ENCODE measurements around the gene EDC4. TPM values are rescaled to one million over a fixed set of nuclear protein-coding genes. Genes with fewer than 3 reads are reported as not detected.
A peak's percentile ranks its signal among the peaks of the same experiment; 100 is the strongest.
"Not testable (repeated sequence)": the region's sequence is repeated elsewhere in the genome, so short reads cannot be mapped to it uniquely, and the experiment has no call there.

Gene EDC4, protein sequence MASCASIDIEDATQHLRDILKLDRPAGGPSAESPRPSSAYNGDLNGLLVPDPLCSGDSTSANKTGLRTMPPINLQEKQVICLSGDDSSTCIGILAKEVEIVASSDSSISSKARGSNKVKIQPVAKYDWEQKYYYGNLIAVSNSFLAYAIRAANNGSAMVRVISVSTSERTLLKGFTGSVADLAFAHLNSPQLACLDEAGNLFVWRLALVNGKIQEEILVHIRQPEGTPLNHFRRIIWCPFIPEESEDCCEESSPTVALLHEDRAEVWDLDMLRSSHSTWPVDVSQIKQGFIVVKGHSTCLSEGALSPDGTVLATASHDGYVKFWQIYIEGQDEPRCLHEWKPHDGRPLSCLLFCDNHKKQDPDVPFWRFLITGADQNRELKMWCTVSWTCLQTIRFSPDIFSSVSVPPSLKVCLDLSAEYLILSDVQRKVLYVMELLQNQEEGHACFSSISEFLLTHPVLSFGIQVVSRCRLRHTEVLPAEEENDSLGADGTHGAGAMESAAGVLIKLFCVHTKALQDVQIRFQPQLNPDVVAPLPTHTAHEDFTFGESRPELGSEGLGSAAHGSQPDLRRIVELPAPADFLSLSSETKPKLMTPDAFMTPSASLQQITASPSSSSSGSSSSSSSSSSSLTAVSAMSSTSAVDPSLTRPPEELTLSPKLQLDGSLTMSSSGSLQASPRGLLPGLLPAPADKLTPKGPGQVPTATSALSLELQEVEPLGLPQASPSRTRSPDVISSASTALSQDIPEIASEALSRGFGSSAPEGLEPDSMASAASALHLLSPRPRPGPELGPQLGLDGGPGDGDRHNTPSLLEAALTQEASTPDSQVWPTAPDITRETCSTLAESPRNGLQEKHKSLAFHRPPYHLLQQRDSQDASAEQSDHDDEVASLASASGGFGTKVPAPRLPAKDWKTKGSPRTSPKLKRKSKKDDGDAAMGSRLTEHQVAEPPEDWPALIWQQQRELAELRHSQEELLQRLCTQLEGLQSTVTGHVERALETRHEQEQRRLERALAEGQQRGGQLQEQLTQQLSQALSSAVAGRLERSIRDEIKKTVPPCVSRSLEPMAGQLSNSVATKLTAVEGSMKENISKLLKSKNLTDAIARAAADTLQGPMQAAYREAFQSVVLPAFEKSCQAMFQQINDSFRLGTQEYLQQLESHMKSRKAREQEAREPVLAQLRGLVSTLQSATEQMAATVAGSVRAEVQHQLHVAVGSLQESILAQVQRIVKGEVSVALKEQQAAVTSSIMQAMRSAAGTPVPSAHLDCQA (N-terminal part only)
- 100 to 1,000 TPM in 1 of 2 donors, 10 to 100 TPM in 1; 99.0 to 105 TPM for total RNA-seq
- total RNA-seq: 93.8 to 137 reads per million in 2 donors

DNA sequence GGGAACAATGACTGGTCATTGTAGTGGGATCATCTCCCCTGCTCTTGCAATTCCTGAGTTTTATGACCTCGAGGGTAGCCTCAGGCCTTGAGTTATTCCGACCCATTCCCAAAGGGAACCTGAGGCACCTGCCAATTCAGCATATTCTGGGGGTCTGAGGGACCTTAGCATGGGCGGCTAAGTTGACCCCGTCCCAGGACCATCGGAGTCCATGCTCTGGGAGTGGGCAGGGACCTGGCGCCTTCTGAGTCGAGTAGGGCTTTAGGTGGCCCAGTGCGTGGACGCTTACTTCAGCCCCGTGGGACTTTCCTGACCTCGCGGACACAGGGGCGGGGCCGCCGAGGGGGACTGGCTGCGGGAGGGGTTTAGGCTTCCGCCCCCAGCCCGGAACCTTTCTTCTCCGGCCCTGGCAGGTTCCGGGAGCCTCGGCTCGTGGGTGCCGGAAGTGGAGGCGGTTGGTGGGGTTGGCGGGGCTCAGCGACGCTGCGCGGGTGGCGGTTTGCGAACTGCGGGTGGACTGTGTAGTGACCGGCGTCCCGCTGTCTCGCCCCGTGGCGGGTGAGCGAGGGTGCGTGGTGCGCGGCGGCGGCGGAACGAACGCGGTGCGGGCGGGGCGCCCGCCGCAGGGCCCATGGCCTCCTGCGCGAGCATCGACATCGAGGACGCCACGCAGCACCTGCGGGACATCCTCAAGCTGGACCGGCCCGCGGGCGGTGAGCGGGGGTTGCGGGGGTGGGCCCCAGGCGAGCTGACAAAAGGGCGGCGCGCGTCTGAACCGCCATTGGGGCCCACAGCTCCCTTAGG is at the start of gene EDC4:
Gene EDC4, plus strand, starts transcription at position 422 of the 804 bp plus-strand sequence. Its CDS starts 210 bp downstream, at position 632.
- Mint-ChIP-seq H3K27me3 (no peaks in the 10 kb centered on the region), H3K27ac (peak within 1 kb of the TSS; percentile 95), H3K36me3 (ENCODE audit: low read depth) (no peaks in the 10 kb centered on the region), H3K4me3 (peak within 1 kb of the TSS; percentile 95), H3K4me1 (peaks cover 28% of the 10 kb centered on the region)
- DNase-seq: peak; percentile 77 to 89 (median 78)
- H3K9me3 ChIP-seq (ENCODE audit: control insufficient read depth, low read length, poor library complexity, severe bottlenecking): no peaks in the 10 kb centered on the region
- ATAC-seq: peak; percentile 93

DNA sequence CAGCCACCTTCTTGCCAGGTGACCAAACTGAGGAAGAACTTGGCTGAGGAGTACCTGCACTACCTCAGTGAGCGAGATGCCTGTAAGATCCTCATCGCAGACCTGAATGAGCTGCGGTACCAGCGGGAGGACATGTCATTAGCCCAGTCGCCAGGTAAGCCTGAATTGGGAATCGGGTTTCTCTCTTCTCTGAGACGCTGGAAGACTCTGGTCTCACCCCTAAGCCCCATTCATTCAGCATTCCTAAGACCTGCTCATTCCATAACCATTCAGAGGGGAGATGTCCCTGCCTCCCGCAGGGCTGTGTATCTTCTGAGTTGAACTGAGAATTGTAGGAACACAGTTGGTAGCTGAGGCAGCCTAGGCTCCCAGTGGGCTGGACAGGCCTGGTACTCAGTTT is 47.7 kb upstream of the EDC4 start:
- peaks cover 4% of the 10 kb centered on the region for H3K36me3 Mint-ChIP-seq (ENCODE audit: low read depth)
- no peaks in the 10 kb centered on the region for H3K27me3 Mint-ChIP-seq
- no peak overlapping the region for H3K4me3 Mint-ChIP-seq
- no peaks in the 10 kb centered on the region for H3K4me1 Mint-ChIP-seq
- no peaks in the 10 kb centered on the region for H3K9me3 ChIP-seq (ENCODE audit: control insufficient read depth, low read length, poor library complexity, severe bottlenecking)
- no peak overlapping the region for H3K27ac Mint-ChIP-seq
- DNase-seq (no peak), ATAC-seq (no peak)

DNA sequence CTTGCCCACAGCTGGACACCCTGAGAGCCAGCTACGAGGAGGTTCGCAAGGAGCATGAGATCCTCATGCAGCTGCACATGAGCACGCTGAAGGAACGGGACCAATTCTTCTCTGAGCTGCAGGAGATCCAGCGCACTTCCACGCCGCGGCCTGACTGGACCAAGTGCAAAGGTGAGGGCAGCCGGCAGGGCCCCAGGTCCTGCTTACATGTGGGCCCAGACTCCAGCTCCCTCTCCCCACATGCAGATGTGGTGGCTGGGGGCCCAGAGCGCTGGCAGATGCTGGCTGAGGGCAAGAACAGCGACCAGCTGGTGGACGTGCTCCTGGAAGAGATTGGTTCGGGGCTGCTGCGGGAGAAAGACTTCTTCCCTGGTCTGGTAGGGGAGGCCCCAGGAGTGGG is 46.9 kb upstream of the EDC4 start:
- H3K36me3 Mint-ChIP-seq (ENCODE audit: low read depth): peaks cover 5% of the 10 kb centered on the region
- no peak for ATAC-seq

DNA sequence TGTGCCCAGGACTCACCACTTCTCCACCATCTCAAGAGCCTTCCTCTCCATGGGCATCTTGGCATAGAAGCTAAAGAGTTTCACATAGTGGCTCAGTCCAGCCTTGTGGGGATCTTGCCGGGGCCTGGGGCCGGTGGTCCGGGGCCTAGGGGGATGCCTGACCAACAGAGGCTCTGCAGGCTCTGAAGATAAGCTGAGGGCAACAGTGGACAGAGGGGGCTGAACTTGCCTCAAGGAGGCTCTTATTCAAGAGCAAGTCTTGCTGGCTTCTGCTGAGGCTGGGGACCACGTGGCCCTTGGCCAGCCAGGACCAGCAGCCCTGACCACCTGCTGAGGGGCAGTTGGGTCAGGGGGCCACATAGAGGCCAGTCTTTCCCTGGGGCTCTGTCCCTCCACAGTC is 44.2 kb upstream of the EDC4 start:
- H3K4me1 Mint-ChIP-seq: peaks cover 4% of the 10 kb centered on the region
- no peak overlapping the region for H3K4me3 Mint-ChIP-seq
- H3K9me3 ChIP-seq (ENCODE audit: control insufficient read depth, low read length, poor library complexity, severe bottlenecking): no peaks in the 10 kb centered on the region
- ATAC-seq: no peak
- H3K27ac Mint-ChIP-seq: peak overlapping the region; percentile 65
- DNase-seq: no peak
- peaks cover 6% of the 10 kb centered on the region for H3K36me3 Mint-ChIP-seq (ENCODE audit: low read depth)
- H3K27me3 Mint-ChIP-seq: no peaks in the 10 kb centered on the region

More for the DNA sequence above, 46.9 kb upstream of the EDC4 start:
- H3K4me1 Mint-ChIP-seq: no peaks in the 10 kb centered on the region
- DNase-seq: no peak
- no peak overlapping the region for H3K4me3 Mint-ChIP-seq
- H3K9me3 ChIP-seq (ENCODE audit: control insufficient read depth, low read length, poor library complexity, severe bottlenecking): no peaks in the 10 kb centered on the region
- no peaks in the 10 kb centered on the region for H3K27me3 Mint-ChIP-seq
- H3K27ac Mint-ChIP-seq: no peak overlapping the region

DNA sequence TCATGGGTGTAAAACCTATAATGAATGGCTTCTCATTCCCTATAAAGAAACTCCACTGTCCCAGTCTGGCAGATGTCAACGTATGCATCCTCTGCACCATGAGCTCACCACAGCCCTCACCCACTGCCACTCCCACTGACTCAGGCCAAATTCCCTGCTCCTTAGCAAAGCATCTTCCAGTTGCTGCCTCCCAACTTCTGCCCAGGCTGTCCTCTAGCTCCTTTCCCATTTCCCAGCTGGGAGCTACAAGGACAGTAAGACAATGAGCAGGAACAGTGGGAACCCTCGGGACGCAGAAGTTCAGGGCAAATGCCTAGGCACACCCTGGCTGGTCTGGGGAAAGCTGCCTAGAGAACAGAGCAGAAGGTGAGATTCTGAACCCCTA is 39.8 kb upstream of the EDC4 start:
- H3K27me3 Mint-ChIP-seq: no peaks in the 10 kb centered on the region
- H3K27ac Mint-ChIP-seq: peak overlapping the region; percentile 79
- ATAC-seq (no peak), DNase-seq (no peak)
- H3K36me3 Mint-ChIP-seq (ENCODE audit: low read depth): peaks cover 6% of the 10 kb centered on the region
- peak overlapping the region; percentile 95 for H3K4me3 Mint-ChIP-seq
- no peaks in the 10 kb centered on the region for H3K9me3 ChIP-seq (ENCODE audit: control insufficient read depth, low read length, poor library complexity, severe bottlenecking)
- peaks cover 7% of the 10 kb centered on the region for H3K4me1 Mint-ChIP-seq

DNA sequence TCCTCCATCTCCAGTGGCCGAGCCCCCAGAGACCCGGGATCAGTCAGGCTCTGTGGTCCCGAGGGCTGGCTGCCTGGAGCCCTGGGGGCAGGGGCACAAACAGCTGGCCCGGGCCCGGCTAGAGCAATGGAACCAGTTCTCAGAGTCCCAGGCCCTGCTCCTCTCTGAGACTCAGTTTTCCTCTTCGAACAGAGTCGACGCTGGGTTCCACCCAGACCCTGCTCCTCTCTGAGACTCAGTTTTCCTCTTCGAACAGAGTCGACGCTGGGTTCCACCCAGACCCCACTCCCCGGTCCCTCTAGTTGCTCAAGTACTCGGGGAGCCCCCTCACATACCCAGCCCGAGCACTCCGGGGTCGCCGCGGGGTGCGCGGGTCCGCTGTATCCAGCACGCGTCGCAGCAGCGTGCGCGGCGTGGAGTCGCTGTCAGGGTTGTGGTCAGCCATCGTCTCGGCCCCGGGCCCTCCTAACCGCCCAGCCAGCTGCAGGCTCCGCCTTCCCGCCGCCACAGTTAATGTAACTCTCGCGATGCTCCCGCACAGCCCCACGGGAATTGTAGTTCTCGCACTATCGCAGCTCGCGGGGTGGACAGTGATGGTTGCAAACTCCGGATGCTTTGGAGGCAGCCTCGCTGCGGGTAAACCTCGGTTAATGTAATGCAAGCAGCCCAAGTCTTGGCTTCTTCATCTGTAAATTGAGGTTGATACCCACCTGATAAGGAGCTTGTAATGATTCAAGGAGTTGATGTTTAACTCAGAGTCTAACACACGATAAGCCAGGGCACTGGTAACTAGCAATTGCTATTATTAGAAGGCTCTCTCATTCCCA is 39.2 kb upstream of the EDC4 start:
- no peaks in the 10 kb centered on the region for H3K27me3 Mint-ChIP-seq
- peak overlapping the region; percentile 79 for H3K27ac Mint-ChIP-seq
- peak overlapping the region; percentile 95 for H3K4me3 Mint-ChIP-seq
- DNase-seq (peak; percentile 82 to 89 (median 85)), ATAC-seq (peak; percentile 100)
- no peaks in the 10 kb centered on the region for H3K9me3 ChIP-seq (ENCODE audit: control insufficient read depth, low read length, poor library complexity, severe bottlenecking)
- H3K4me1 Mint-ChIP-seq: peaks cover 7% of the 10 kb centered on the region
- H3K36me3 Mint-ChIP-seq (ENCODE audit: low read depth): peaks cover 6% of the 10 kb centered on the region

DNA sequence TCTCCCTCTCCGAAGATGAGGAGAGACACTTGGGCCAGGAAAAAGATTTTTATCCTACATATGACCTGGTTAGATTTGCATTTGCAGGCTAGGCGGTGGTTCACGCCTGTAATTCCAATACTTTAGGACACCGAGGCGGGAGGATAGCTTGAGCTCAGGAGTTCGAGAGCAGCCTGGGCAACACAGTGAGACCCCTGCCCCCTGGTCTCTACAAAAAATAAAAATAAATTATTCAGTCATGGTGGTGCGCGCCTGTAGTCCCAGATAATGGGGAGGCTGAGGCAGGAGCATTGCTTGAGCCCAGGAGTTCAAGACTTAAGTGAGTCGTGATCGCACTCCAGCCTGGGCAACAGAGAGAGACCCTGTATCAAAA is 38.6 kb upstream of the EDC4 start:
- H3K27me3 Mint-ChIP-seq: no peaks in the 10 kb centered on the region
- peak overlapping the region; percentile 95 for H3K4me3 Mint-ChIP-seq
- DNase-seq (no peak), ATAC-seq (no peak)
- no peaks in the 10 kb centered on the region for H3K9me3 ChIP-seq (ENCODE audit: control insufficient read depth, low read length, poor library complexity, severe bottlenecking)
- H3K36me3 Mint-ChIP-seq (ENCODE audit: low read depth): peaks cover 6% of the 10 kb centered on the region
- peak overlapping the region; percentile 79 for H3K27ac Mint-ChIP-seq
- peaks cover 7% of the 10 kb centered on the region for H3K4me1 Mint-ChIP-seq

DNA sequence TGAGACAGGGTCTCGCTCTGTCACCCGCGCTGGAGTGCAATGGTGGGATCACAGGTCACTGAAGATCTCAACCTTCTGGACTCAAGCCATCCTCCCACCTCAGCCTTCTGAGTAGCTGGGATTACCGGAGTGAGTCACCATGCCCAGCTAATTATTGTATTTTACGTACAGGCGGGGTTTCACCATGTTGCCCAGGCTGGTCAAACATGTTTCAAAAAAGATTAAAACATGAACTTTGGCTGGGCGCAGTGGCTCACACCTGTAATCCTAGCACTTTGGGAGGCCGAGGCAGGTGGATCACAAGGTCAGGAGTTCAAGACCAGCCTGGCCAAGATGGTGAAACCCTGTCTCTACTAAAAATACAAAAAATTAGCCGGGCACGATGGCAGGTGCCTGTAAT is 35.7 kb upstream of the EDC4 start:
- DNase-seq; H3K36me3 Mint-ChIP-seq (ENCODE audit: low read depth); H3K4me3 Mint-ChIP-seq; H3K27ac Mint-ChIP-seq; H3K9me3 ChIP-seq (ENCODE audit: control insufficient read depth, low read length, poor library complexity, severe bottlenecking); H3K27me3 Mint-ChIP-seq; ATAC-seq: not testable (repeated sequence)
- H3K4me1 Mint-ChIP-seq: peaks cover 12% of the 10 kb centered on the region

DNA sequence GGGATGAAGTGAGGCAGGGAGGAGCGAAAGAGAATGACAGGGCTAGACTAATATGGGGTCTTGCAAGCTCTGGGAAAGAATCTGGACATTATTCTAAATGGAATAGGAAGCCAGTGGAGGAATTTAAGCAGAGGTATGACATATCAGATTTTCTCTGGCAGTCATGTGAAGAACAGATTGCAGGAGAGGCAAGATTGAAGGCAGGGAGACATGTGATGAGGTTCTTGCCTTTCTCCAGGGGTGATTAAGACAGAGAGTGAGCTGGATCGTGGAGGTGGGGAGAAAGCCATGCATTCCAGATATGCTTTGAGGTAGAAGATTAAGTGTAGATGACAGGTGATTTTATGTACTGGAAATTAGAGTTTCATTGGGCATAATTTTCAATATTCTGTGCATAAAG is 35.0 kb upstream of the EDC4 start:
- no peaks in the 10 kb centered on the region for H3K36me3 Mint-ChIP-seq (ENCODE audit: low read depth)
- ATAC-seq: no peak
- H3K27ac Mint-ChIP-seq: no peak overlapping the region

DNA sequence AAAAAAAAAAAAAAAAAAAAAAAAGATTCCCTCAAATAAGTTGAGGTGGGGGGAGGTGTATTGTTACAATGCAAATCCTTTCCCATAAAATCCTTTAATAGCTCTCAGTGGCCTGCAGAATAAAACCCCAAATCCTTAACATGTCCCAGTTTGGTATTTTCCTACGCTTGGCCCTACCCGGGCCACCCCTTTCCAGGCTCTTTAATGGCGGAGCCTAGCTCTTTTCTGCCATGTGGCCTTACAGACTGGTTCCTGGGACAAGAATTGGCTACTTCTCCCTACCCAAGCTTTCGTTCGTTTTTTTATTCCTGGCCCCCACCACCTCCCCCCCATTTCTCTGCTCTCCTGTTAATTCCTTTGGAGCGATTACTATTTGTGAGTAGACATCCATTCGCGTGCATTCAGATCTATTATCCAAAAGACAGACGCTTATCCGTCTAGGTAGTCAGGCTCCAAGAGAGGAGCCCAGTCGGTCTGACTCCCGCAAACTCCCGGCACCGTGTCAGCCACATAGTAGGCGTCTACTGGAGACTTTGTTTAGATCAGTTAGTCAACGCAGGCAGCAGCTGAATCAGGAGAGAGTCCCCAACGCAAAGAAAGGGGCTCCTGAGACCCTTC is 31.5 kb upstream of the EDC4 start:
- Mint-ChIP-seq H3K27ac (peak overlapping the region; percentile 95), H3K4me3 (peak overlapping the region; percentile 89), H3K4me1 (peaks cover 33% of the 10 kb centered on the region), H3K36me3 (ENCODE audit: low read depth) (no peaks in the 10 kb centered on the region), H3K27me3 (no peaks in the 10 kb centered on the region)
- ATAC-seq (no peak), DNase-seq (no peak)
- no peaks in the 10 kb centered on the region for H3K9me3 ChIP-seq (ENCODE audit: control insufficient read depth, low read length, poor library complexity, severe bottlenecking)

More for the DNA sequence above, 35.0 kb upstream of the EDC4 start:
- Mint-ChIP-seq H3K4me3 (peak overlapping the region; percentile 52), H3K27me3 (no peaks in the 10 kb centered on the region), H3K4me1 (peaks cover 15% of the 10 kb centered on the region)
- DNase-seq: no peak
- no peaks in the 10 kb centered on the region for H3K9me3 ChIP-seq (ENCODE audit: control insufficient read depth, low read length, poor library complexity, severe bottlenecking)

DNA sequence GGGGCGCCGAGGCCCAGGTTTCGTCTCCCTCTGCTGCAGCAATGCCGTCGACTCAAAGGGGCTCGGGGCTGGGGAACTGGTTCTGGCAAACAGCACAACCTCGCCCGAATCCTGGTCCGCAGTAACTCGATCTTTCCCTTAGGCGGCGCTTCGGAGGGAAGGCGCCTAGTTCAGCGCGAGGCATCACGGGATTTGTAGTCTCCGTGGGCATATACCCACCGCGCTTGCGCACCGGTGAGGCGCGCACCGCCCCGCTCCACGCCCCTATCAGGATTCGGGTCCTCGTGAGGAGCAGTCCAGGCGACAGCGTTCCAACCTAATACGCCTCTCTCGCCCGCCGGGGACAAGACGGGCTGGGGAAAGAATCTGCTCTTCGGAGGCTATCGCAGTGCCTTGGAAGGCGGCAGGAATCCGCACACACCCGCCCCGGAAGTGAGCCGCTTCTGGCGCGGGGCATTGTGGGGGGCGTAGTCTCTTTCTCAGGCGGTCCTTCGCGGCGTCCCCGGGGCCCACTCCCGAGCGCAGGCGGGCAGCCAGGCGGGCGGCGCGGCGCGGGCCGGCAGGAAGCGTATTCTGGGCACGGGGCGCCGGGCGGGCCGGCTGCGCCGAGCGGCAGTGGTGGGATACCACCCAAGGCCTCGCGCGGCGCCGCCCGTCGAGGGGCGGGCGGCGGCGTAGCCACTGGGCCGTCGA is 30.9 kb upstream of the EDC4 start, which contains the start of gene THAP11:
Gene THAP11, plus strand, starts transcription at position 505 of the 693 bp plus-strand sequence. CDS start 235 bp downstream, outside the sequence.
- H3K36me3 Mint-ChIP-seq (ENCODE audit: low read depth): no peaks in the 10 kb centered on the region
- H3K4me1 Mint-ChIP-seq: peaks cover 33% of the 10 kb centered on the region
- ATAC-seq (peak; percentile 62), DNase-seq (peak; percentile 84 to 93 (median 87))
- no peaks in the 10 kb centered on the region for H3K27me3 Mint-ChIP-seq
- peak within 1 kb of the TSS; percentile 92 for H3K4me3 Mint-ChIP-seq
- no peaks in the 10 kb centered on the region for H3K9me3 ChIP-seq (ENCODE audit: control insufficient read depth, low read length, poor library complexity, severe bottlenecking)
- H3K27ac Mint-ChIP-seq: peak within 1 kb of the TSS; percentile 95
